Ishikawa (cell line): ENCODE results near the gene CEP43.

Source experiments
- CEBPB ChIP-seq: IDR thresholded peaks from 2 replicates; pipeline ENCODE4 v1.6.1; 2012
- CREB1 ChIP-seq: IDR thresholded peaks from 2 replicates; pipeline ENCODE4 v1.6.1; 2012; ENCODE audit warnings: low read depth
- EGR1 ChIP-seq: IDR thresholded peaks from 2 replicates; pipeline ENCODE4 v1.6.1; 2012
- EP300 ChIP-seq: IDR thresholded peaks from 2 replicates; pipeline ENCODE4 v1.6.1; 2012; ENCODE audit warnings: borderline replicate concordance
- FOXM1 ChIP-seq: IDR thresholded peaks from 2 replicates; pipeline ENCODE4 v1.6.1; 2012; ENCODE audit warnings: low read depth, borderline replicate concordance
- NFIC ChIP-seq: IDR thresholded peaks from 2 replicates; pipeline ENCODE4 v1.6.1; 2012
- RAD21 ChIP-seq: IDR thresholded peaks from 2 replicates; pipeline ENCODE4 v1.6.1; 2012; ENCODE audit warnings: low read depth
- REST ChIP-seq: IDR thresholded peaks from 2 replicates; pipeline ENCODE4 v1.6.1; 2012; ENCODE audit warnings: low read depth, mild to moderate bottlenecking
- TAF1 ChIP-seq: IDR thresholded peaks from 2 replicates; pipeline ENCODE4 v1.6.1; 2012; ENCODE audit warnings: low read depth, mild to moderate bottlenecking
- TCF12 ChIP-seq: IDR thresholded peaks from 2 replicates; pipeline ENCODE4 v1.6.1; 2012; ENCODE audit warnings: low read depth
- TEAD4 ChIP-seq: IDR thresholded peaks from 2 replicates; pipeline ENCODE4 v1.6.1; 2012
- USF1 ChIP-seq: IDR thresholded peaks from 2 replicates; pipeline ENCODE4 v1.6.1; 2012
- YY1 ChIP-seq: IDR thresholded peaks from 2 replicates; pipeline ENCODE4 v1.6.1; 2012; ENCODE audit warnings: low read depth
- ZBTB7A ChIP-seq: IDR thresholded peaks from 2 replicates; pipeline ENCODE4 v1.6.1; 2012; ENCODE audit warnings: low read depth
- TF ChIP-seq, protein P1 (sequence below): IDR thresholded peaks from 2 replicates; pipeline ENCODE4 v1.6.1; 2012

CEP43 gene

DNA sequence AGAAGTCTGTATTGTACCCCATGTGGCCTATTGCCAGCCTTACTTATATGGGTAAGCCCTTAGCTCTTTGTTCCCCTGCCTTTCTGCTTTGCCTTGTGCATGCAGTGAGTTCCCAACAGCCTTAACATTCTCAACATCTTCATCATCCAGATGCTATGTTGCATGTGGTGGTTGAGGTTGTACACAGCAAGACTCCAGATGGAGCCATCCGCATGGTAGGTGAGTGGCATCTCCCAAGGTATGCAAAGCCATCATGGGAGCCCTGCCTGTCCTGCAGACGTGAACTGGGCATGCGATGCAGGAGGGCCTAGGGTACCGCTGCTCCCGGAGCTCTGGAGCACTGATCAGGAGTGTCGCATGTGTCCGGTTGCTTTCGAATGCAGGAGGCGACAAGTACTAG, 16.1 kb downstream of the CEP43 start:
- TF ChIP-seq EP300 (no peak), YY1 (no peak), ZBTB7A (no peak), CREB1 (no peak), NFIC (no peak), FOXM1 (no peak), USF1 (no peak), TEAD4 (no peak), EGR1 (no peak), TAF1 (no peak), CEBPB (no peak), REST (no peak), RAD21 (no peak), TCF12 (no peak)
- TF ChIP-seq, protein P1, sequence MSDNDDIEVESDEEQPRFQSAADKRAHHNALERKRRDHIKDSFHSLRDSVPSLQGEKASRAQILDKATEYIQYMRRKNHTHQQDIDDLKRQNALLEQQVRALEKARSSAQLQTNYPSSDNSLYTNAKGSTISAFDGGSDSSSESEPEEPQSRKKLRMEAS, result no peak

DNA sequence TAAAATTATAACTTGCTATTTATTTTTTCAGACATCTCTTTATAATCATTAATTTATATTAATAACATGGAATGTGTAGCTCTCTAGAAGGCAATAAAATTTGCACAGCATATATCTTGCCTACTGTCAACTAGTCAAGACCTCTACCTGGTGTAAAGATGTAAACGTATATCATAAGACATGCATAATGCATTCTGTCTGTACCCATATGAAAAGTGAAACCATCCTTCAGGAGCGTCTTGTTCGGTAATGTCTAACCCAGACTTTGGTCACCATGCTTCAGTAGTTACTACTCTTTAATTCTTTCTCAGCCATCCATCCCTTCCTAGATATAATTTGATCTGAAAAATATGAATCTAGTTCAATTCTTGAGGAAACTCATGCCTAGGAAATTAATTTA, 21.0 kb downstream of the CEP43 start:
- no peak for TF ChIP-seq FOXM1
- no peak for TF ChIP-seq EP300
- TF ChIP-seq TCF12, result no peak
- no peak for TF ChIP-seq EGR1
- TF ChIP-seq, protein P1, result no peak
- TF ChIP-seq TAF1, result no peak
- no peak for TF ChIP-seq RAD21
- no peak for TF ChIP-seq USF1
- no peak for TF ChIP-seq REST
- no peak for TF ChIP-seq TEAD4
- no peak for TF ChIP-seq CEBPB
- TF ChIP-seq YY1, result no peak
- TF ChIP-seq ZBTB7A, result no peak
- TF ChIP-seq CREB1, result no peak
- no peak for TF ChIP-seq NFIC

- TF ChIP-seq EGR1, result no peak
- TF ChIP-seq TAF1, result no peak
- no peak for TF ChIP-seq YY1
- TF ChIP-seq TCF12, result no peak
- no peak for TF ChIP-seq TEAD4
- no peak for TF ChIP-seq USF1
- TF ChIP-seq, protein P1, result no peak
- TF ChIP-seq NFIC, result no peak
- no peak for TF ChIP-seq CEBPB
- TF ChIP-seq RAD21, result no peak
- TF ChIP-seq REST, result no peak
- no peak for TF ChIP-seq FOXM1
- no peak for TF ChIP-seq ZBTB7A
- no peak for TF ChIP-seq CREB1
- TF ChIP-seq EP300, result no peak
Measured at GRCh38 chr6:167027308-167027707, 28.1 kb downstream of the CEP43 start.

- TF ChIP-seq RAD21 (no peak), NFIC (no peak), TEAD4 (no peak), USF1 (no peak), ZBTB7A (no peak), FOXM1 (no peak), TCF12 (no peak), CREB1 (no peak), REST (no peak), YY1 (no peak), EP300 (no peak)
Measured at GRCh38 chr6:167027772-167028171, 28.6 kb downstream of the CEP43 start.
